ENCODE measurements around the gene EME2.

DNA sequence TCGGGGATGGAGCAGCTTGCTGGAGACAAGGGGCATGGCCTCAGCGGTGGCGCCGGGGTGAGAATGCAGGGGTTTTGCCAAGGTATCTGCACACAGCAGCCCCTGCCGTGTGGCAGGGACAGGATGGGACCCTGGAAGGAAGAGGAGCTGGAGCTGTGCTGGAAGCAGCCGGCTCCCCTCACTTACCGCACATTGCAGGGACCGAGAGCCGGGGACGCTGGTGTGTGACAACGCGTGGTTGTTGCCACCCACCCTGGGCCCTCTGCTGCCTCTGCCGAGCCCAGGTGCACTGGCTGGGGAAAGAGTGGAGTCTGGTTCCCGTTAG lies 13.2 kb downstream of the EME2 start:
- TF ChIP-seq, protein P1, sequence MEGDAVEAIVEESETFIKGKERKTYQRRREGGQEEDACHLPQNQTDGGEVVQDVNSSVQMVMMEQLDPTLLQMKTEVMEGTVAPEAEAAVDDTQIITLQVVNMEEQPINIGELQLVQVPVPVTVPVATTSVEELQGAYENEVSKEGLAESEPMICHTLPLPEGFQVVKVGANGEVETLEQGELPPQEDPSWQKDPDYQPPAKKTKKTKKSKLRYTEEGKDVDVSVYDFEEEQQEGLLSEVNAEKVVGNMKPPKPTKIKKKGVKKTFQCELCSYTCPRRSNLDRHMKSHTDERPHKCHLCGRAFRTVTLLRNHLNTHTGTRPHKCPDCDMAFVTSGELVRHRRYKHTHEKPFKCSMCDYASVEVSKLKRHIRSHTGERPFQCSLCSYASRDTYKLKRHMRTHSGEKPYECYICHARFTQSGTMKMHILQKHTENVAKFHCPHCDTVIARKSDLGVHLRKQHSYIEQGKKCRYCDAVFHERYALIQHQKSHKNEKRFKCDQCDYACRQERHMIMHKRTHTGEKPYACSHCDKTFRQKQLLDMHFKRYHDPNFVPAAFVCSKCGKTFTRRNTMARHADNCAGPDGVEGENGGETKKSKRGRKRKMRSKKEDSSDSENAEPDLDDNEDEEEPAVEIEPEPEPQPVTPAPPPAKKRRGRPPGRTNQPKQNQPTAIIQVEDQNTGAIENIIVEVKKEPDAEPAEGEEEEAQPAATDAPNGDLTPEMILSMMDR (IDR thresholded peaks at IDR 0.05; ENCODE audit: poor library complexity, severe bottlenecking): no peak
- TF ChIP-seq EZH2 (IDR thresholded peaks at IDR 0.05; ENCODE audit: borderline replicate concordance, insufficient read depth, low read length, poor library complexity, severe bottlenecking): no peak
- no peak for TF ChIP-seq EP300 (conservative IDR thresholded peaks at IDR 0.05; ENCODE audit: poor library complexity, severe bottlenecking)
- no peak for TF ChIP-seq MXI1 (conservative IDR thresholded peaks at IDR 0.05; ENCODE audit: poor library complexity, severe bottlenecking)
